Erythroblast (primary cell): ENCODE results near the gene BCAT1.
"Not testable (repeated sequence)": the region's sequence is repeated elsewhere in the genome, so short reads cannot be mapped to it uniquely, and the experiment has no call there.

Experiments
- GATA1 ChIP-seq: IDR thresholded peaks from 2 replicates; pipeline ENCODE4 v1.6.1; 2011; ENCODE audit warnings: low read depth, mild to moderate bottlenecking, control low read depth, low read length, moderate library complexity
- POLR2A ChIP-seq: IDR thresholded peaks from 2 replicates; pipeline ENCODE4 v1.6.1; 2011; ENCODE audit warnings: mild to moderate bottlenecking, low read length

DNA sequence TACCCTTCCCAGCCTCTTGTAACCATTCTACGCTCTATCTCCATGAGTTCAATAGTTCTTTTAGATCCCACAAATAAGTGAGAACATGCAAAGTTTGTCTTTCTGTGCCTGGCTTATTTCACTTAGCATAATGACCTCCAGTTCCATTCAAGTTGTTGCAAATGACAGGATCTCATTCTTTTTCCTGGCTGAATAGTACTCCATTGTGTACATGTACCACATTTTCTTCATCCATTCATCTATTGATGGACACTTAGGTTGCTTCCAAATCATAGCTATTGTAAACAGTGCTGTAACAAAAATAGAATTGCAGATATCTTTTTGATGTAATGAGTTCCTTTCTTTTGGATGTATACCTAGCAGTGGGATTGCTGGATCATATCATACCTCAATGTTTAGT lies 139.6 kb downstream of the BCAT1 start:
- TF ChIP-seq POLR2A, GATA1: not testable (repeated sequence)
